Activated T-helper 1 cell treated with anti-CD3 and anti-CD28 coated beads, Interleukin-12 subunit alpha, Interleukin-12 subunit beta, Interleukin-2, Interleukin-4 antibody, amounts not matched to agents 30 ng/mL and 10 ng/mL and 1 ng/mL, durations not matched to agents 14 hours and 24 hours and 36 hours (primary cell): ENCODE measurements around the gene TEX2. TPM values are rescaled to one million over a fixed set of nuclear protein-coding genes. Genes with fewer than 3 reads are reported as not detected.
"Not testable (repeated sequence)": the region's sequence is repeated elsewhere in the genome, so short reads cannot be mapped to it uniquely, and the experiment has no call there.

Experiments used
- DNase-seq: peaks from one replicate; pipeline ENCODE4 v3.0.0; 2021; ENCODE audit warnings: low spot score
- H3K27ac Mint-ChIP-seq: one replicate; pipeline ENCODE4 v1.8.0; 2021; ENCODE audit warnings: mild to moderate bottlenecking, mixed read lengths
- H3K27me3 Mint-ChIP-seq: one replicate; pipeline ENCODE4 v1.8.0; 2022; ENCODE audit warnings: mild to moderate bottlenecking, moderate library complexity, mixed read lengths; ENCODE audit not compliant: insufficient read depth
- H3K36me3 Mint-ChIP-seq: one replicate; pipeline ENCODE4 v1.8.0; 2021; ENCODE audit warnings: low read depth, mixed read lengths
- H3K4me1 Mint-ChIP-seq: one replicate; pipeline ENCODE4 v1.8.0; 2021; ENCODE audit warnings: low read depth, mixed read lengths
- H3K4me3 Mint-ChIP-seq: one replicate; pipeline ENCODE4 v1.8.0; 2021; ENCODE audit warnings: mild to moderate bottlenecking, moderate library complexity, mixed read lengths
- H3K9me3 Mint-ChIP-seq: one replicate; pipeline ENCODE4 v1.8.0; 2021; ENCODE audit warnings: mixed read lengths
- intact Hi-C: fragments of 100-400 bp; cut with micrococcal nuclease; formaldehyde crosslinking; loops from one replicate; pipeline ENCODE4 v1.15.1; 2024
- total RNA-seq: library from RNA; stranded (reverse); gene quantifications from 2 replicates; pipeline ENCODE4 v1.2.3, GENCODE V29; 2022

Gene TEX2
- total RNA-seq, 1 donor from 2014 or later, result 20.6 TPM

DNA sequence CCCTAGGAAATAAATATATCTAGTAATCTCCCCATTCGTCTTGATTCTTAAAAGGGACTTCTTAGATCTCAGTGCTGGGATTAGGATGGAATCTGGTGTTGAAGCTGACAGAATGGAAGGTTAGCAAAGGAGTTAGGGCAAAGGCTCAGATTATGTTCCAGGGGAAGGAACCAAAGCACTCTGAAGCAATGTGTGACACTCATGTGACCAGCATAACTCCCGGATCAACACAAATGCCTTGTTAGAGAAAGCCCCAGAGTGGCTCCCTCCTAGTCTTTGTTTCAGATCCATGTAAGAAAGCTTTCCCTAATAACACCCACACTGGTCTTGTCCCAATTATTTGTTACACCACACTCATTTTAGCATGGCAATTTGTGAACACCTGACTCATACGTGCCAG, 70.5 kb downstream of the TEX2 start:
- Mint-ChIP-seq H3K9me3 (no peaks in the 10 kb centered on the region), H3K27ac (no peak overlapping the region), H3K4me3 (no peak overlapping the region), H3K36me3 (peaks cover 10% of the 10 kb centered on the region), H3K27me3 (no peaks in the 10 kb centered on the region), H3K4me1 (peaks cover 7% of the 10 kb centered on the region)
- DNase-seq, result no peak
- intact Hi-C loops, result no loop called here

DNA sequence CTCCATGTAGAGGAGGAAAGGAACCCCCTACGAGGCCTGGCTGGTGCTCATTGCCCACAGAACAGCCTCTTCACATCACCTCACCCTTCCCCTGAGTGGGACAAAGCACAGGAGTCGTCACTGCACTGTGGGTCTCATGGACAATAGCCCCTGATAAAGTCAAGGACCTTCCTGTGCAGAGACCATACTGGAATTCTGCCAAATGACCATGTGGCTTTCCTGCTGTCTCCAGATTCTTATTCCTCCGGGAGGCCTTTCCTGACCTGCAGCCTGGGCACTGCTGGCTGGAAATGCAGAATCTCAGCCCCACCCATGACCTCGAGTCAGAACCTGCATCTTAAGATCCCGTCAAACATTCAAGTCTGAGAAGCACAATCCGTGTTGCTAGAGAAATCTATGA, 72.6 kb downstream of the TEX2 start:
- intact Hi-C loops, result no loop called here
- no peaks in the 10 kb centered on the region for H3K27me3 Mint-ChIP-seq
- DNase-seq, result no peak
- H3K9me3 Mint-ChIP-seq, result no peaks in the 10 kb centered on the region
- no peak overlapping the region for H3K27ac Mint-ChIP-seq
- H3K4me3 Mint-ChIP-seq, result no peak overlapping the region
- no peaks in the 10 kb centered on the region for H3K4me1 Mint-ChIP-seq
- peaks cover 10% of the 10 kb centered on the region for H3K36me3 Mint-ChIP-seq

DNA sequence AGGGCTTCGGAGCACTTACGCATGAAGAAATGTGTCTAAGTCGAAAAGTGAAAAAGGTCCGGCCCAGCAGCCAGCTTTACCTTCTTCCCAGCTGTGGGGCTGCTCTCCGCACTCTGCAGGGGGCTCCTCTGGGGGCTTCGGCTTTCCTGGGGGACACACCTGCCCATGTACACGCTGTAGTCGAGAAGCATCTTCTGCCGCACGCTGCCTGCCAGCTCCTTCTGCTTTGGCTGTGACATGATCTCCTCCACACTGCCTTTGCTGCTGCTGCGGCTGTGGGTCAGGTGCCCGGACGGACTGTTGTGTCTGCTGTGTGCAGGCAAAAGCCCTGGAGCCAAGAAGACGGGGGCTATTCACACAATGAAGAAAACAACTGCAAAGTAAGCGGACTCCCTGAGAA, 75.0 kb downstream of the TEX2 start:
- DNase-seq, result no peak
- Mint-ChIP-seq H3K4me1 (peaks cover 10% of the 10 kb centered on the region), H3K4me3 (no peak overlapping the region), H3K36me3 (peaks cover 5% of the 10 kb centered on the region), H3K27me3 (no peaks in the 10 kb centered on the region), H3K27ac (no peak overlapping the region), H3K9me3 (no peaks in the 10 kb centered on the region)
- intact Hi-C loops, result no loop called here

DNA sequence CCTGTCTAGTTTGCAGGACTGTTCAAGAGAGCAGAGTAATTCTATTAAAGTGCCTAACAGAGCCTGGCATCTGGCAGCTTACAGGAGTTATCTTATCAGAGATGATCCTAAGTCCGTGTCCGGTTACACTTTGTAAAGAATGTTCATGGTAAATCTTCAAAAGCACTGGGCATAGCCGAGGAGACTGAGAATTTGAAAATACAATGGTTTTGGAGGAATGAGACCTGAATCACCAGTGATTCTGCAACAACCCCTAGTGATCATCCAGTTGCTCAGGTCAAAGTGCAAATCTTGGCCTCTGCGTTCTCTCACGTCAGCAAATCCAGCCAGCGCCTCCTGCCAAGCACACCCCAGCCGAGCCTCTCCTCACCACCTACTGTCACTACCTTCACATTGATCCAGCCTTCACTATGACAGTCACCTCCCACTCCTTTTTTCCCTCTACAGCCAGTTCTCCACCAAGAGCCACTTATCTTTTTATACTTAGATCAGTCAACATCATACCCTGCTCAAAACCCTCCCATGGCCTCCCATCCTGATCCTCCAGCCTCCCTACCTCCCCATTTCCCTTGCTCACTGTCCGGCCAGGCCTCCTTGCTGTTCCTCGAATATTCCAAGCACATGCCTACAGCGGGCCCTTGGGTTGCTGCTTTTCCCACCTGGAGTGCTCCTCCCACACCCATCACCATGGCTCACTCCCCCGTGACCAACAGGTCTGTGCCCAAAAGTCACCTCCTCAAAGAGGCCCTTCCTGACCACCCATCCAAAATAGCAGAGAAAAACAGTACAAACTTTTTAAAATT, 75.8 kb downstream of the TEX2 start:
- peaks cover 3% of the 10 kb centered on the region for H3K36me3 Mint-ChIP-seq
- no peak overlapping the region for H3K4me3 Mint-ChIP-seq
- peaks cover 10% of the 10 kb centered on the region for H3K4me1 Mint-ChIP-seq
- intact Hi-C loops, result no loop called here
- H3K27ac Mint-ChIP-seq, result no peak overlapping the region
- DNase-seq, result no peak
- no peaks in the 10 kb centered on the region for H3K27me3 Mint-ChIP-seq
- no peaks in the 10 kb centered on the region for H3K9me3 Mint-ChIP-seq

DNA sequence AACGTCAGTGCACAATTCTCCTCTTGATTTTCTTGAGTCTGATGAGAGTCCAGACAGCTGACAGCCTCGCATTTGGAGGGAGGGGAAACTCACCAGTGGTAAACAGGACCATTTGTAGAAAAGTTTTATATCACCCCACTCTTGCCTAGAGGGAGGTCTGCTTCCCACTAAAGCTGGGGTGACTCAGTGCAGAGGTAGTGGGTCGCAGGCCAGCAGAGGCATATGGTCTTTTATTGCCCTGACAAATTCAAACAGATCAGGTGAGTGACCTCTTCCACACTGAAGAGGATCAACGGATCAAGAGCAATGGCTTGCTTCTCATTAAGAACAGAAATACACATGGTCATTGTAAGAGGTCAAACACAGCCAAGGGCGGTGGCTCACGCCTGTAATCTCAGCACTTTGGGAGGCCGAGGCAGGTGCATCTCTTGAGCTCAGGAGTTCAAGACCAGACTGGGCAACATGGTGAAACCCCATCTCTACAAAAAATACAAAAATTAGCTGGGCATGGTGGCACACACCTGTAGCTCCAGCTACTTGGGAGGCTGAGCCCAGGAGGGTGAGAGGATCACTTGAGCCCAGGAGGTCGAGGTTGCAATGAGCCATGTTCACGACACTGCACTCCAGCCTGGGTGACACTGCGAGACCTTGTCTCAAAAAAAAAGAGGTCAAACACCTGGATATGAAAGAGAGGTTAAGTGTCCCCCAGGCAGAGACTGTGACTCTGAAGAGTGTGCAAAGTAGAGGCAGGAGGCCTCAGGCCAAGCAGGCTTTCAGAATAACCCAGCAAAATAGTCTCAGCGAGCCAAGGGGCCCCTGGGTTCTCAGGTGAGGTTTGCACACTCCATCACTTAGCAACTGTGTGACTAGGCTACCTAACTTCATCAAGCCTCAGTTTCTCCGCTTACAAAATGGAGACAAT, 76.6 kb downstream of the TEX2 start:
- Mint-ChIP-seq H3K9me3 (no peaks in the 10 kb centered on the region), H3K4me3 (no peak overlapping the region), H3K4me1 (peaks cover 10% of the 10 kb centered on the region), H3K27me3 (no peaks in the 10 kb centered on the region), H3K36me3 (peaks cover 3% of the 10 kb centered on the region), H3K27ac (no peak overlapping the region)
- intact Hi-C loops, result no loop called here
- DNase-seq, result no peak

DNA sequence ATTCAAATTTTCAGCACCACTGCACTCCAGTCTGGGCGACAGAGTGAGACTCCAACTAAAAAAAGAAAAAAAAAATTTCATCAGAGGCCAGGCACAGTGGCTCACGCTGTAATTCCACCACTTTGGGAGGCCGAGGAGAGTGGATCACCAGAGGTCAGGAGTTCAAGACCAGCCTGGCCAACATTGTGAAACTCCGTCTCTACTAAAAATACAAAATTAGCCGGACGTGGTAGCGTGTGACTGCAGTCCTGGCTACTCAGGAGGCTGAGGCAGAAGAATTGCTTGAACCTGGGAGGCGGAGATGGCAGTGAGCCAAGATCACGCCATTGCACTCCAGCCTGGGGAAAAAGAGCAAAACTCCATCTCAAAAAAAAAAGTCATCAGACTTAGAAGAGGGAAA, 77.5 kb downstream of the TEX2 start:
- intact Hi-C loops, DNase-seq, H3K4me3 Mint-ChIP-seq, H3K27me3 Mint-ChIP-seq, H3K36me3 Mint-ChIP-seq, H3K4me1 Mint-ChIP-seq, H3K27ac Mint-ChIP-seq, H3K9me3 Mint-ChIP-seq: not testable (repeated sequence)

DNA sequence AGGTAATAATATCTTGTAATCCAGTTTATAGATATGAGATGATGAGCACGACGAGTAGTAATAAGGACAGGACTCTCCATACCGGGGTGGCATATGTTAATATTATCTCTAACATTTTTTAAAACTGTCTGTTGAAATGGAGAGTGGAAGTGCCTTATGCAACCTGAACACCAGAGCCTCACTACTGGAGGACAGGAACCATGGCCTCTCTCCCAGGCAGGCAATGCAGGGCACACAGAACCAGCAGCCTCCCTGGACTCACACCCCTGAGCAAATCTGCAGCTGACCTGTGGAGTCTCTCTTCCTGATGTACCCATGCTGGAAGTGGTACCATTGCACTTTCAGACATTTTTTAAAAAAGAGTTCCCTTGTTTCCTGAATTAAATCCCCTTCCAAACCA, 78.0 kb downstream of the TEX2 start:
- no peak overlapping the region for H3K27ac Mint-ChIP-seq
- H3K4me3 Mint-ChIP-seq, result no peak overlapping the region
- DNase-seq, result no peak
- H3K4me1 Mint-ChIP-seq, result peaks cover 10% of the 10 kb centered on the region
- H3K27me3 Mint-ChIP-seq, result no peaks in the 10 kb centered on the region
- intact Hi-C loops, result no loop called here
- H3K36me3 Mint-ChIP-seq, result peaks cover 3% of the 10 kb centered on the region
- no peaks in the 10 kb centered on the region for H3K9me3 Mint-ChIP-seq

DNA sequence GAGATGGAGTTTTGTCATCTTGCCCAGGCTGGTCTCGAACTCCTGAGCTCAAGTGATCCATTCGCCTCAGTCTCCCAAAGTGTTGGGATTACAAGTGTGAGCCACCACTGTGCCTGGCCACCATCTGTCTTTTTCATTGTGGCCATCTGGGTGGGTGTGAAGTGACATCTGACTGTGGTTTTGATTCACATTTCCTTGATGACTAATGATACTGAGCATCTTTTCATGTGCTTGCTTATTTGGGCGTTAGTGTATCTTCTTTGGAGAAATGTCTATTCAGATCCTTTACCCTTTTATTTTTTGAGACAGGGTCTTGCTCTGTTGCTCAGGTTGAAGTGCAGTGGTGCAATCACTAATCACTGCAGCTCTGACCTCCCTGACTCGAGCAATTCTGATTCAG, 79.2 kb downstream of the TEX2 start:
- peaks cover 3% of the 10 kb centered on the region for H3K36me3 Mint-ChIP-seq
- peak overlapping the region; percentile 18 for H3K27ac Mint-ChIP-seq
- no peak overlapping the region for H3K4me3 Mint-ChIP-seq
- intact Hi-C loops, result no loop called here
- H3K4me1 Mint-ChIP-seq, result peaks cover 10% of the 10 kb centered on the region
- no peak for DNase-seq
- H3K27me3 Mint-ChIP-seq, result no peaks in the 10 kb centered on the region
- no peaks in the 10 kb centered on the region for H3K9me3 Mint-ChIP-seq

DNA sequence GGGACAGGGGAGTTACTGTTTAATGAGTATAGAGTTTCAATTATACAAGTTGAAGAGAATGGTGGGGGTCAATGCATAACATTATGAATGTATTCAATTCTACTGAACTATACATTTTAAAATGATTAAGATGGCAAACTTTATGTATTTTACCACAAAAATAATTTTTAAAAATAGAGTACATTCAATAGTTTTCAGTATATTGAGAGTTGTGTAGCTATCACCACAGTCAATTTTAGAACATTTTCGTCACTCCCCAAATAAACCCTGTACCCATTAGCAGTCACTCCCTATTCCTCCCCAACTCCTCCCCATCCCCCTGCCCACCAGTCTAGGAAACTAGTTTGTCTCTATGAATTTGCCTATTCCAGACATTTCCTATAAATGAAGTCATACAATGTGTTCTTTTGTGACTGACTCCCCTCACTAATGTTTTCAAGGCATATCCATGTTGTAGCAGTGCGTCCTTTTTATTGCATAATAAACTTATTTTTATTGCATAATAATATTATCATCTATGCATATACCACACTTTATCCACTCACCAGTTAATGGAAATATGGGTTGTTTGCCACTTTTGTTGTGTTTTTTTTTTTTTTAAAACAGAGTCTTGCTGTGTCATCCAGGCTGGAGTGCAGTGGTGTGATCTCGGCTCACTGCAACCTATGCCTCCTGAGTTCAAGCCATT, 80.6 kb downstream of the TEX2 start:
- Mint-ChIP-seq H3K36me3 (peaks cover 3% of the 10 kb centered on the region), H3K9me3 (no peaks in the 10 kb centered on the region), H3K27me3 (no peaks in the 10 kb centered on the region), H3K4me1 (peaks cover 10% of the 10 kb centered on the region), H3K4me3 (no peak overlapping the region), H3K27ac (no peak overlapping the region)
- DNase-seq, result no peak
- intact Hi-C loops, result no loop called here

DNA sequence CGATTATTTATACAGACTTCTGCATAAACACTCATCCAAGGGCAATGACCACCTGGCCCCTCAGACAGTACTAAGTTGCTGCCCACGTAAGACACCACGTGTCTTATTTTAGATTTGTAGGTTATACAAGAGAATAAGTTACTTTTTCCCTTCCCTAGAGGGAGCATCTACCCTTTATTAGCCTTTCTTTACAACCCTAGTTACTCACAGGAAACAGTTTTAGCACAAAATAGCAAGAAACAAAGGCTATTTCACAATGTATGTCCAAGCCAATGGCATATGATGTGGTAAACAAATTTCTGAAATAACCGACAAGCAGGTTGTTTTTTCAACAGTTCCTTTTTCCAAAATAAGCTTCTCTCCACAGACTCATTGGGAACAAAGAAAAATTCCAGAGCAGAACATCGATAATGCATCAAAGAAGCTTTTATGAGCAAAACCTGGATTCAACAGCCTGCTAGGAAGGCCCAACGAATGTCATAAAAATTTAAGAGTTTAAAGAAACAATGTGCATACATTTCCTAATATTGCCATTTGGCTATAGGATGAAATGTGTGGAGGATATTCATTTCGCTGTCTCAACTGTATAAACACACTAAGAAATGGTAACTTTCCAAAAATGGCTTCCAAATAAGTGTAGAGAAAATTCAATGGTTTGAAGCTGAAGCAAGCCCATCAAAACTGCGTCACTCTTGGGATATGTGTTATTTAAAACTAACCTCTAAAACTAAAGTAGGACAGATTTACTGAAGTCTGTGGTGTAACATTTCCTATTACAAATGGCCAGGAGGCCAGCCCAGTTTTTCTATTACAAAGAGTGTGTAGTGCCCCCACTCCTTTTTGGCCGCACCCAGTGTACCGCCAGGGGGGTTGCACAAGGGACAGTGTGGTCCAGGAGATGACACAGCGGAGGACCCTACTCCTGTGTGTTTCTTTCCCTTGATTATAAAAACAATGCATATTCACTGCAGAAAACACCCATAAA, 82.7 kb downstream of the TEX2 start:
- no peak for DNase-seq
- Mint-ChIP-seq H3K36me3 (peaks cover 3% of the 10 kb centered on the region), H3K27me3 (no peaks in the 10 kb centered on the region), H3K4me3 (no peak overlapping the region), H3K27ac (no peak overlapping the region), H3K4me1 (peaks cover 10% of the 10 kb centered on the region), H3K9me3 (no peaks in the 10 kb centered on the region)
- intact Hi-C loops, result no loop called here

DNA sequence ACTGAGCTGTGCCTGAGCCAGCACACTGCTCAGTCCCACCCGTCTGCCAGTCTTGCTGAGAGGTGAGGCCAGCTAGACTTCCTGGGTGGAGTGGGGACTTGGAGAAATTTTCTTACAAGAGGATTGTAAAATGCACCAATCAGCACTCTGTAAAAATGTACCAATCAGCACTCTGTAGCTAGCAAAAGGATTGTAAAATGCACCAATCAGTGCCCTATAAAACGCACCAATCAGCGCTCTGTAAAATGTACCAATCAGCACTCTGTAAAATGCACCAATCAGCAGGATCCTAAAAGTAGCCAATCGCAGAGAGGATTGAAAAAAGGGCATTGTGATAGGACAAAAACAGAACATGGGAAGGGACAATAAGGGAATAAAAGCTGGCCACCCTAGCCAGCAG, 84.0 kb downstream of the TEX2 start:
- H3K4me3 Mint-ChIP-seq, result not testable (repeated sequence)

More for the DNA sequence above, 84.0 kb downstream of the TEX2 start:
- H3K27me3 Mint-ChIP-seq, H3K27ac Mint-ChIP-seq, intact Hi-C loops, DNase-seq, H3K9me3 Mint-ChIP-seq, H3K4me1 Mint-ChIP-seq, H3K36me3 Mint-ChIP-seq: not testable (repeated sequence)
